ENCODE results near the gene FAM234B.

FAM234B gene

GRCh38 chr12:13044002-13044905, at the start of gene FAM234B:
FAM234B (plus strand) TSS chr12:13044381; CDS start chr12:13044404, 23 bp downstream.
- DNase-seq = no peak

- no peak for DNase-seq
Measured at GRCh38 chr12:12995088-12995487, 49.1 kb upstream of the FAM234B start.

- DNase-seq = no peak
Measured at GRCh38 chr12:12996209-12996608, 48.0 kb upstream of the FAM234B start.

- DNase-seq = no peak
Measured at GRCh38 chr12:12997156-12997555, 47.0 kb upstream of the FAM234B start.

GRCh38 chr12:12997734-12998133, 46.4 kb upstream of the FAM234B start:
- DNase-seq = no peak

GRCh38 chr12:12998248-12998647, 45.9 kb upstream of the FAM234B start:
- DNase-seq = no peak

- DNase-seq = no peak
Measured at GRCh38 chr12:12999271-12999958, 44.8 kb upstream of the FAM234B start.

GRCh38 chr12:12999959-13000615, 44.1 kb upstream of the FAM234B start, which contains the start of gene HEBP1:
HEBP1 (minus strand) TSS chr12:13000265; CDS start chr12:13000114, 151 bp downstream.
- peak; percentile 27 for DNase-seq

GRCh38 chr12:13000616-13000924, 43.6 kb upstream of the FAM234B start:
- peak; percentile 11 for DNase-seq

GRCh38 chr12:13000925-13001774, 43.0 kb upstream of the FAM234B start:
- no peak for DNase-seq

GRCh38 chr12:13001775-13002040, 42.5 kb upstream of the FAM234B start:
- DNase-seq = no peak

GRCh38 chr12:13002301-13003097, 41.7 kb upstream of the FAM234B start:
- DNase-seq = no peak

GRCh38 chr12:13004361-13004760, 39.8 kb upstream of the FAM234B start:
- DNase-seq = no peak

- DNase-seq = no peak
Measured at GRCh38 chr12:13004986-13005385, 39.2 kb upstream of the FAM234B start.

GRCh38 chr12:13005649-13006048, 38.5 kb upstream of the FAM234B start:
- no peak for DNase-seq

- DNase-seq = no peak
Measured at GRCh38 chr12:13007496-13008233, 36.5 kb upstream of the FAM234B start.

- DNase-seq = no peak
Measured at GRCh38 chr12:13008741-13009380, 35.3 kb upstream of the FAM234B start.

- no peak for DNase-seq
Measured at GRCh38 chr12:13011098-13011497, 33.1 kb upstream of the FAM234B start.

GRCh38 chr12:13022851-13023271, 21.3 kb upstream of the FAM234B start:
- DNase-seq = no peak

- DNase-seq = no peak
Measured at GRCh38 chr12:13023811-13024530, 20.2 kb upstream of the FAM234B start.

Data from cortex of kidney (tissue), 1 donor.